ENCODE data around the gene RREB1.
A peak's percentile ranks its signal among the peaks of the same experiment; 100 is the strongest.

DNA sequence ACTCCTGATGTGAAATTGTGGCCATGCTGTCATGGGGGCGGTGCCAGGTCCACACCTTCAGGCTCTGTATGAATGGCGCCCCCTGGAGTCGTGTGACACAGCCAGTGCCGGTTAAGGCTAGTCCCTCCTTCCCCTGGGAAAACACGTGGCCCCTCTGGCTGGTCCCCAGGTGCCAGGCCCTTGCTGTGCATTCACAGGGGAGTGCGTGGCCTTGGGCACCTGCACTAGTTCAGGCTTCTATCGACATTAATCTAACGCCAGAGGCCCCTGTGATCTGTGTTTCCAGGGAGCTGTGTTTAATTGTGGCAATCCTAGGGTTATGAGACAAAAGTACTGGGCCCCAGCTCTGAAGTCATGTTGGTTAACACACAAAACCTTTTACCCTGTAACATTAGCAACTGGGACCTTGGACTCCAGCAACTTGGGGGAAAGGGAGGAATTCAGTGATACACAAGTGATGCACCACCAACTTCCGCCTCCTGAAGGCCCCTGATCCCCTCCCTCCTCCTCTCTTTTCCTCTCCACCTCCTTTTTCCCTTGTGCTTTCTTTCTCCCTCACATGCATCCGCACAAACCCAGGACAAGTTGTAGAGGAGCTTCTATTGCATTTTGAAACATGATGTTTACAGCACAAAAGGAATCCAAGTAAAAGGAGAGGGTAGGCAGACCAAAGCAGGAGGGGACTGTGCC lies 131.3 kb downstream of the RREB1 start:
- TF ChIP-seq HOXA7 (CRISPR knock-in tag; IDR thresholded peaks at IDR 0.05) (no peak), MYC (IDR thresholded peaks at IDR 0.05; ENCODE audit: borderline replicate concordance, low read length) (no peak), RARB (CRISPR knock-in tag; IDR thresholded peaks at IDR 0.05) (no peak), RNF2 (IDR thresholded peaks at IDR 0.05; ENCODE audit: borderline replicate concordance, low read depth) (no peak), FOSL2 (IDR thresholded peaks at IDR 0.05) (no peak), FOSL2 (CRISPR knock-in tag; IDR thresholded peaks at IDR 0.05) (no peak), POLR2A (IDR thresholded peaks at IDR 0.05; ENCODE audit: low read length) (no peak), EP300 (IDR thresholded peaks at IDR 0.05) (no peak), MAFK (IDR thresholded peaks at IDR 0.05; ENCODE audit: partially characterized antibody) (no peak), JUN (IDR thresholded peaks at IDR 0.05) (no peak), KDM1A (IDR thresholded peaks at IDR 0.05; ENCODE audit: low read depth) (no peak)
- TF ChIP-seq, protein P1, sequence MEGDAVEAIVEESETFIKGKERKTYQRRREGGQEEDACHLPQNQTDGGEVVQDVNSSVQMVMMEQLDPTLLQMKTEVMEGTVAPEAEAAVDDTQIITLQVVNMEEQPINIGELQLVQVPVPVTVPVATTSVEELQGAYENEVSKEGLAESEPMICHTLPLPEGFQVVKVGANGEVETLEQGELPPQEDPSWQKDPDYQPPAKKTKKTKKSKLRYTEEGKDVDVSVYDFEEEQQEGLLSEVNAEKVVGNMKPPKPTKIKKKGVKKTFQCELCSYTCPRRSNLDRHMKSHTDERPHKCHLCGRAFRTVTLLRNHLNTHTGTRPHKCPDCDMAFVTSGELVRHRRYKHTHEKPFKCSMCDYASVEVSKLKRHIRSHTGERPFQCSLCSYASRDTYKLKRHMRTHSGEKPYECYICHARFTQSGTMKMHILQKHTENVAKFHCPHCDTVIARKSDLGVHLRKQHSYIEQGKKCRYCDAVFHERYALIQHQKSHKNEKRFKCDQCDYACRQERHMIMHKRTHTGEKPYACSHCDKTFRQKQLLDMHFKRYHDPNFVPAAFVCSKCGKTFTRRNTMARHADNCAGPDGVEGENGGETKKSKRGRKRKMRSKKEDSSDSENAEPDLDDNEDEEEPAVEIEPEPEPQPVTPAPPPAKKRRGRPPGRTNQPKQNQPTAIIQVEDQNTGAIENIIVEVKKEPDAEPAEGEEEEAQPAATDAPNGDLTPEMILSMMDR (IDR thresholded peaks at IDR 0.05) = peak; percentile 55
- TF ChIP-seq, protein P2, sequence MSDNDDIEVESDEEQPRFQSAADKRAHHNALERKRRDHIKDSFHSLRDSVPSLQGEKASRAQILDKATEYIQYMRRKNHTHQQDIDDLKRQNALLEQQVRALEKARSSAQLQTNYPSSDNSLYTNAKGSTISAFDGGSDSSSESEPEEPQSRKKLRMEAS (IDR thresholded peaks at IDR 0.05) = peak; percentile 69
- TF ChIP-seq, protein P3, sequence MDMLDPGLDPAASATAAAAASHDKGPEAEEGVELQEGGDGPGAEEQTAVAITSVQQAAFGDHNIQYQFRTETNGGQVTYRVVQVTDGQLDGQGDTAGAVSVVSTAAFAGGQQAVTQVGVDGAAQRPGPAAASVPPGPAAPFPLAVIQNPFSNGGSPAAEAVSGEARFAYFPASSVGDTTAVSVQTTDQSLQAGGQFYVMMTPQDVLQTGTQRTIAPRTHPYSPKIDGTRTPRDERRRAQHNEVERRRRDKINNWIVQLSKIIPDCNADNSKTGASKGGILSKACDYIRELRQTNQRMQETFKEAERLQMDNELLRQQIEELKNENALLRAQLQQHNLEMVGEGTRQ (IDR thresholded peaks at IDR 0.05) = 0 out of 2 replicates have a peak, but pooled peaks have one; percentile 40
- TF ChIP-seq, protein P4, sequence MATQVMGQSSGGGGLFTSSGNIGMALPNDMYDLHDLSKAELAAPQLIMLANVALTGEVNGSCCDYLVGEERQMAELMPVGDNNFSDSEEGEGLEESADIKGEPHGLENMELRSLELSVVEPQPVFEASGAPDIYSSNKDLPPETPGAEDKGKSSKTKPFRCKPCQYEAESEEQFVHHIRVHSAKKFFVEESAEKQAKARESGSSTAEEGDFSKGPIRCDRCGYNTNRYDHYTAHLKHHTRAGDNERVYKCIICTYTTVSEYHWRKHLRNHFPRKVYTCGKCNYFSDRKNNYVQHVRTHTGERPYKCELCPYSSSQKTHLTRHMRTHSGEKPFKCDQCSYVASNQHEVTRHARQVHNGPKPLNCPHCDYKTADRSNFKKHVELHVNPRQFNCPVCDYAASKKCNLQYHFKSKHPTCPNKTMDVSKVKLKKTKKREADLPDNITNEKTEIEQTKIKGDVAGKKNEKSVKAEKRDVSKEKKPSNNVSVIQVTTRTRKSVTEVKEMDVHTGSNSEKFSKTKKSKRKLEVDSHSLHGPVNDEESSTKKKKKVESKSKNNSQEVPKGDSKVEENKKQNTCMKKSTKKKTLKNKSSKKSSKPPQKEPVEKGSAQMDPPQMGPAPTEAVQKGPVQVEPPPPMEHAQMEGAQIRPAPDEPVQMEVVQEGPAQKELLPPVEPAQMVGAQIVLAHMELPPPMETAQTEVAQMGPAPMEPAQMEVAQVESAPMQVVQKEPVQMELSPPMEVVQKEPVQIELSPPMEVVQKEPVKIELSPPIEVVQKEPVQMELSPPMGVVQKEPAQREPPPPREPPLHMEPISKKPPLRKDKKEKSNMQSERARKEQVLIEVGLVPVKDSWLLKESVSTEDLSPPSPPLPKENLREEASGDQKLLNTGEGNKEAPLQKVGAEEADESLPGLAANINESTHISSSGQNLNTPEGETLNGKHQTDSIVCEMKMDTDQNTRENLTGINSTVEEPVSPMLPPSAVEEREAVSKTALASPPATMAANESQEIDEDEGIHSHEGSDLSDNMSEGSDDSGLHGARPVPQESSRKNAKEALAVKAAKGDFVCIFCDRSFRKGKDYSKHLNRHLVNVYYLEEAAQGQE (IDR thresholded peaks at IDR 0.05) = no peak
